ENCODE results near the gene ABLIM3. TPM values are rescaled to one million over a fixed set of nuclear protein-coding genes. Genes with fewer than 3 reads are reported as not detected.

Gene ABLIM3
- total and polyA plus RNA-seq, 10 of the 15 experiments (the other 5 are each of a cell fraction or from before 2014, with no cell fraction given) = 0.03 TPM; not detected in 9

DNA sequence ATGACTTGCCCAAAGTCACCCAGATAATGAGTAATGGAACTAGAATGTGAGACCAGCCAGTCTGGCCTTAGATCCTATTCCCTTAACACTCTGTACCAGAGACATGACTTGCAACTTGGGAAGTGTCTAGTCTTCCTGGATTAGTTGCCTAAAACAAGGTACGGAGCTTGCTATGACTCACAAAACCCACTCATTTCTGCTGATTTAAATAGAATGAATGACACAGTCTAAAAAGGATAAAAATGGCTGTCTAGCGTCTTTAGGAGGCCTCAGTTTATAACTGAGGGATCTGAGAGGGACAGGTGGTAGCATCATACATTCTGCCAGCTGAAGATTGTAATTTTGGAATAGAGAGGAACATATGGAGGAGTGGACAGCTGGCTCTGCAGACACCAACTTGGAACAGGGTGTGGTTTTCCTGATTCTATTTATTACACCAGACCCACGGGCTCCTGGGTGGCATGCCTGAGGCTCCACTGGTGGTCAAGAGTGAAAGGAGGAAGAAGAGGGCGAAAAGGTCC is 62.7 kb downstream of the ABLIM3 start:
- Histone ChIP-seq H3K4me3 (no peak overlapping the region), H3K79me2 (ENCODE audit: control insufficient read depth, insufficient read depth, low read length) (no peaks in the 10 kb centered on the region), H3K9me3 (replicated peaks; ENCODE audit: control insufficient read depth, insufficient read depth, low read length) (no peaks in the 10 kb centered on the region), H3K4me1 (ENCODE audit: control insufficient read depth, insufficient read depth, low read length) (no peaks in the 10 kb centered on the region), H3K36me3 (ENCODE audit: control insufficient read depth in 2 of 2, insufficient read depth in 2 of 2, low read length in 1 of 2) (no peaks in the 10 kb centered on the region), H3K9ac (ENCODE audit: control insufficient read depth, insufficient read depth, low read length) (no peak overlapping the region), H3K4me2 (ENCODE audit: control insufficient read depth, insufficient read depth) (no peak overlapping the region), H3K27ac (ENCODE audit: control insufficient read depth, insufficient read depth) (no peak overlapping the region), H4K20me1 (ENCODE audit: control insufficient read depth, insufficient read depth) (no peaks in the 10 kb centered on the region), H3K27me3 (replicated peaks in 1 of 2; ENCODE audit: control insufficient read depth in 2 of 2, insufficient read depth in 2 of 2, low read length in 1 of 2) (peaks cover 0 to 3% of the 10 kb centered on the region in 2 experiments; a peak in 2 of 4 replicates), H2AFZ (ENCODE audit: control insufficient read depth, low read depth, low read length) (no peak overlapping the region)
- FAIRE-seq = no peak
- no peak for DNase-seq (ENCODE audit: low read depth, low spot score)
- POLR2A ChIA-PET = no interaction called here
- no TSS peak for BruUV-seq (replicated peaks)
- 4% methylated on average over 4 of the region's 4 CpGs for WGBS (ENCODE audit: insufficient coverage, insufficient replicate concordance, low lambda C conversion rate, missing lambda C conversion rate)
- RAD21 ChIA-PET (ENCODE audit: unreplicated experiment) = no interaction called here
- CTCF ChIA-PET = no interaction called here
- intact Hi-C loops (cut with micrococcal nuclease; ENCODE audit: unreplicated experiment) (no loop called here), in situ Hi-C loops (cut with MboI) (no loop called here)
- TF ChIP-seq EED (IDR thresholded peaks at IDR 0.05; ENCODE audit: low read depth) (no peak), MEF2A (IDR thresholded peaks at IDR 0.05; ENCODE audit: insufficient read depth, low read depth, low read length) (no peak)
- SMC1A ChIA-PET (ENCODE audit: uncharacterized antibody, unreplicated experiment) = no interaction called here
- ATAC-seq = no peak

DNA sequence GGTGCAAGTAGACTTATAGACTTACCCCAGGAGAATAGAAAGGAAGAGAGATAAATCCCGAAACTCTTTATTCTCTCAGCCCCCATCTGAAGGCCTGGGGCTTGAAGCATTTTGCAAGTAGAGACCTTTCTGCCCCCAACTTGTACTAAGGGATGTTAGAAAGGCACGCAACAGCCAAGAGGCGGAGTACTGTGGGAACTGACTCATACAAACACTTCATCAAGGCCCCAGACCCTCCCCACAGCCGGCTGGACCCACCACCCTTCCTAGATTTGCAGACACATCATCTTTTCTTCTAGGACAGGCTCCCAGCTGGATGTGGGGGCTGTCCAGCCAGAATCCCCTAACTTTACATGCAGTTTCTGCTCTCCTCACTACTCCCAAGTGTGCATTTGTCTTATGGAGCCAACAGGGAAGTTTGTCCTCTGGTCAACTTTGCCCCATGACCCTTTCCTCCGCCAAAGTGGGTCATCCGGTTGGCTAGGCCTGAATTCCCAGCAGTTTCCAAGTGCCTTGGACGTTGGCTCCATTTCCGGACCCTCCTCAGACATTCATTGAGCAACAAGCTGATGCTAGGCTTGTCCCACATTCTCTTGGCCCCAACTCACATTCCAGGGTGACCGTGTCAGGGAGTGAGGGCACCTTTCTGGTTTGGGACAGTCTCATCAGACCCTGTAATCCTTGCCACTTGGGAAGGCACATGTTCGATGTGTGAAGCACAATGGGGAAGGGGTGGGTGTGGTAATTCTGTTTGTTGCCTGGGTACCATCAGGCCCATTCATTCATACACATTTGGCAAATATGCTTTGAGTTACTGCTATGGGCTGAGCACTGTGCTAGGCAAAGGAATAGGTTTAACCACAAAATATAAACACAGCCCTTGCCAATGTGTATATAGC is 64.6 kb downstream of the ABLIM3 start:
- Histone ChIP-seq H3K9me3 (replicated peaks; ENCODE audit: control insufficient read depth, insufficient read depth, low read length) (no peaks in the 10 kb centered on the region), H2AFZ (ENCODE audit: control insufficient read depth, low read depth, low read length) (no peak overlapping the region), H3K4me3 (no peak overlapping the region), H3K27me3 (replicated peaks in 1 of 2; ENCODE audit: control insufficient read depth in 2 of 2, insufficient read depth in 2 of 2, low read length in 1 of 2) (peaks cover 0 to 3% of the 10 kb centered on the region in 2 experiments; a peak in 2 of 4 replicates), H4K20me1 (ENCODE audit: control insufficient read depth, insufficient read depth) (no peaks in the 10 kb centered on the region), H3K9ac (ENCODE audit: control insufficient read depth, insufficient read depth, low read length) (no peak overlapping the region), H3K27ac (ENCODE audit: control insufficient read depth, insufficient read depth) (no peak overlapping the region), H3K4me1 (ENCODE audit: control insufficient read depth, insufficient read depth, low read length) (no peaks in the 10 kb centered on the region), H3K36me3 (ENCODE audit: control insufficient read depth in 2 of 2, insufficient read depth in 2 of 2, low read length in 1 of 2) (no peaks in the 10 kb centered on the region), H3K79me2 (ENCODE audit: control insufficient read depth, insufficient read depth, low read length) (no peaks in the 10 kb centered on the region), H3K4me2 (ENCODE audit: control insufficient read depth, insufficient read depth) (no peak overlapping the region)
- ATAC-seq (no peak), FAIRE-seq (no peak), DNase-seq (ENCODE audit: low read depth, low spot score) (no peak)
- intact Hi-C loops (cut with micrococcal nuclease; ENCODE audit: unreplicated experiment) = no loop called here
- BruUV-seq (replicated peaks) = no TSS peak
- WGBS (ENCODE audit: insufficient coverage, insufficient replicate concordance, low lambda C conversion rate, missing lambda C conversion rate) = 8% methylated on average over 10 of the region's 10 CpGs
- RAD21 ChIA-PET (ENCODE audit: unreplicated experiment) = no interaction called here
- POLR2A ChIA-PET = no interaction called here
- CTCF ChIA-PET = no interaction called here
- in situ Hi-C loops (cut with MboI) = no loop called here
- no peak for TF ChIP-seq NFXL1 (IDR thresholded peaks at IDR 0.05; ENCODE audit: borderline replicate concordance)
- TF ChIP-seq, protein P1, sequence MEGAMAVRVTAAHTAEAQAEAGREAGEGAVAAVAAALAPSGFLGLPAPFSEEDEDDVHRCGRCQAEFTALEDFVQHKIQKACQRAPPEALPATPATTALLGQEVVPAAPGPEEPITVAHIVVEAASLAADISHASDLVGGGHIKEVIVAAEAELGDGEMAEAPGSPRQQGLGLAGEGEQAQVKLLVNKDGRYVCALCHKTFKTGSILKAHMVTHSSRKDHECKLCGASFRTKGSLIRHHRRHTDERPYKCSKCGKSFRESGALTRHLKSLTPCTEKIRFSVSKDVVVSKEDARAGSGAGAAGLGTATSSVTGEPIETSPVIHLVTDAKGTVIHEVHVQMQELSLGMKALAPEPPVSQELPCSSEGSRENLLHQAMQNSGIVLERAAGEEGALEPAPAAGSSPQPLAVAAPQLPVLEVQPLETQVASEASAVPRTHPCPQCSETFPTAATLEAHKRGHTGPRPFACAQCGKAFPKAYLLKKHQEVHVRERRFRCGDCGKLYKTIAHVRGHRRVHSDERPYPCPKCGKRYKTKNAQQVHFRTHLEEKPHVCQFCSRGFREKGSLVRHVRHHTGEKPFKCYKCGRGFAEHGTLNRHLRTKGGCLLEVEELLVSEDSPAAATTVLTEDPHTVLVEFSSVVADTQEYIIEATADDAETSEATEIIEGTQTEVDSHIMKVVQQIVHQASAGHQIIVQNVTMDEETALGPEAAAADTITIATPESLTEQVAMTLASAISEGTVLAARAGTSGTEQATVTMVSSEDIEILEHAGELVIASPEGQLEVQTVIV (IDR thresholded peaks at IDR 0.05; ENCODE audit: borderline replicate concordance, partially characterized antibody) = no peak
- TF ChIP-seq RUNX3 (IDR thresholded peaks at IDR 0.05; ENCODE audit: low read length) = no peak
- no peak for TF ChIP-seq SPI1 (IDR thresholded peaks at IDR 0.05; ENCODE audit: borderline replicate concordance, insufficient read depth, low read depth, low read length)
- no peak for TF ChIP-seq STAT1 (conservative IDR thresholded peaks at IDR 0.05)
- TF ChIP-seq ZNF274 (IDR thresholded peaks at IDR 0.05; ENCODE audit: insufficient read depth, insufficient read length) = no peak
- SMC1A ChIA-PET (ENCODE audit: uncharacterized antibody, unreplicated experiment) = no interaction called here
